ENCODE data around the gene DNMT3A.

DNA sequence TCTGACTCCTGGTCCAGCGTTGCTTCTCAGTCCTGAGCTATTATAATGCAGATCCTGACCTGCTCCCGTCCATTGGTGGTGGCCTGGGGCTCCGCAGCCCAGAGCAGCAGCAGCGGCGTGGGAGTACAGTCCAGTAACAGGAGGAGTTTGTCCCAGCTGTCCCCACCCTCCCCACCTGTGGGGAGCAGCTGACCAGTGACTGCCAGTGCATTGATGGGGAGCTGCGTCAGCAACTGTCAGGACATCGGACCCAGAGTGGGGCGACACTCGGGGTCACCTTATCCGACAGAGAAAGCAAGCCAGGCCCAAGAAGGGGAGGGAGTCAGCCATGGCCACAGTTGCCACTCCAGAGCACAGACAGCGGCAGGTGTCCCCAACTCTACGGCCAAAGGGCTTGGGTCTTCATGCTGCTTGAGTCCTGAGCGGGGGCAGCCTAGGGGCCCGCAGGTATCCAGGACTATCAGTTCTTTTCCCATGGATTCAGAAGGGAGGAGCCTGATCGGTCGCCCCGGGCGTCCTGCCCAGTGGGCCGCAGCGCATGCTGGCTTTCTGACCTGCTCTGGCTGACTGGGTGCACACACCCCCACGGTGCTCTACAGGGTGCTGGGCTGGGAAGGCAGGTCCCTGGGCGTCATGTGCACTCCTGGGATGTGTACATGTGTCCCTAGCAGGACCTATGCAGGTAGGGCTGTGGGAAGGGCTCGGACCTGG is 29.7 kb downstream of the DNMT3A start:
- TF ChIP-seq POLR2A (IDR thresholded peaks at IDR 0.05; ENCODE audit: low read length), result no peak
- no peak for TF ChIP-seq GATA1 (IDR thresholded peaks at IDR 0.05; ENCODE audit: low read depth, low read length)
